Measurements from ENCODE around the gene PIGZ.

Gene PIGZ

GRCh38 chr3:196979545-196979944 lies 10.9 kb upstream of the PIGZ start:
- no peaks in the 10 kb centered on the region for H3K4me1 ChIP-seq (ENCODE audit: control insufficient read depth, insufficient read depth, low read length, poor library complexity, severe bottlenecking)
- H3K36me3 ChIP-seq (ENCODE audit: control insufficient read depth, insufficient read depth, low read length): no peaks in the 10 kb centered on the region
- H3K9me3 ChIP-seq (ENCODE audit: control insufficient read depth, low read length): no peaks in the 10 kb centered on the region
- no peak overlapping the region for H3K27ac ChIP-seq (ENCODE audit: insufficient read depth, low read length, poor library complexity, severe bottlenecking)
- DNase-seq: no peak
- no peak overlapping the region for H3K4me3 ChIP-seq (ENCODE audit: insufficient read depth, low read depth, low read length, poor library complexity, severe bottlenecking)
- no peaks in the 10 kb centered on the region for H3K27me3 ChIP-seq (replicated peaks; ENCODE audit: control insufficient read depth, insufficient read depth, low read length, poor library complexity, severe bottlenecking)

DNA sequence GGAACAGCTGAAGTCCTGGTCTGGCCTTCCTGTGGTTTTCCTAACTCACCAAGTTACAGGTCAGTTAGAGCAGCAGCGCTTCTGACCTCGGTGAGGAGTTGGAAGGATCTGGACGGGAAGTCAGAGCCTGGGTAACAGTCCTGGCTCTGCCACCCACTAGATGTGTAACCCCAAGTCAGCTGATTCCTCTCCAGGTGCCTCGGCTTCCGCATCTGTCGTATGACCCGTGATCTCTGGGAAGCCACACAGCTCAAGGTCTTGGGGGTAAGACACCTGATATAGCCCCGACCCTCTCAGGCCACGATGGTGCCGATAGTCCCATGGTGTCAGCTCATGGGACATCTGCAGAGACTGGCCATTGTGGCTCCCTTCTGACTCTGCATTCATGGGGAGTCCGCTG lies 8.3 kb upstream of the PIGZ start:
- Histone ChIP-seq H3K9me3 (ENCODE audit: control insufficient read depth, low read length) (no peaks in the 10 kb centered on the region), H3K27me3 (replicated peaks; ENCODE audit: control insufficient read depth, insufficient read depth, low read length, poor library complexity, severe bottlenecking) (no peaks in the 10 kb centered on the region), H3K4me1 (ENCODE audit: control insufficient read depth, insufficient read depth, low read length, poor library complexity, severe bottlenecking) (no peaks in the 10 kb centered on the region), H3K27ac (ENCODE audit: insufficient read depth, low read length, poor library complexity, severe bottlenecking) (no peak overlapping the region), H3K4me3 (ENCODE audit: insufficient read depth, low read depth, low read length, poor library complexity, severe bottlenecking) (no peak overlapping the region), H3K36me3 (ENCODE audit: control insufficient read depth, insufficient read depth, low read length) (no peaks in the 10 kb centered on the region)
- DNase-seq: no peak

DNA sequence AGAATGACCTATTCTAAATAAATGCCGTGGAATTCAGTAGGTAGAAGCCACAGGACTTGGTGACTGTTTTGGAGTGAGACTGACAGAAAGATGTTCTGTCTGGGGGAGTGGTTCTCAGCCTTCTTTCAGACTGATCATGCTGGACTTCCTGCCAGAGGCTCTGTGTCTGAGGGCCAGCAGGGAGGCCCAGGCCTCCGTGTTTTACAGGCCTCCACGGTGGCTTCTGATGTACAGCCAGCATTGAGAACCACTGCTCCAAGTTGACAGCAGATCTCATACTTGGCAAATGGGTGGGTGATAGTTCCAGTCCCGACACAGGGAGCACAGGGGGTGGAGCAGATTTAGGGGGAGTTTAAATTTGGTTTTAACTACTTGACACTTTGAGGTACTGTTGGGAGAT lies 6.7 kb upstream of the PIGZ start:
- Histone ChIP-seq H3K36me3 (ENCODE audit: control insufficient read depth, insufficient read depth, low read length) (no peaks in the 10 kb centered on the region), H3K9me3 (ENCODE audit: control insufficient read depth, low read length) (no peaks in the 10 kb centered on the region), H3K4me1 (ENCODE audit: control insufficient read depth, insufficient read depth, low read length, poor library complexity, severe bottlenecking) (no peaks in the 10 kb centered on the region), H3K4me3 (ENCODE audit: insufficient read depth, low read depth, low read length, poor library complexity, severe bottlenecking) (no peak overlapping the region), H3K27ac (ENCODE audit: insufficient read depth, low read length, poor library complexity, severe bottlenecking) (no peak overlapping the region), H3K27me3 (replicated peaks; ENCODE audit: control insufficient read depth, insufficient read depth, low read length, poor library complexity, severe bottlenecking) (no peaks in the 10 kb centered on the region)
- DNase-seq: no peak

DNA sequence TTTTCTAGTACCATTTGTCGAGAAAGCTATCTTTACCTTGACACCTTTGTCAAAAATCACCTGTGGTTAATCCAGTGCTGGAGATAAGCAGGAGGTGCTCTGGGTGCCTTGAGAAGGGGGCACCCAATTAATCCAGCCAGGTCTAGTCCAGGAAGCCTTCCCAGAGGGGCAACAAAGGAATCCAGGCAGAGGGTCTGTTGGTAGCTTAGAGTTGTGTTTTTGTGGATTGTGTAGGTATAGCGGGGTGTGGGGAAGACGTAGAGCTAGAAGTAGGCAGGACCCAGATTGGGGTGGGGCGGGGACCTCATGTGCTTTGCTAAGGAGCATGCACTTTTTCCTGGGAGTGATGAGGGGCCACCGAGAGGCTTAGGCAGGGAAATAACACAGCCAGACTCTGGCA lies 6.0 kb upstream of the PIGZ start:
- Histone ChIP-seq H3K4me3 (ENCODE audit: insufficient read depth, low read depth, low read length, poor library complexity, severe bottlenecking) (no peak overlapping the region), H3K4me1 (ENCODE audit: control insufficient read depth, insufficient read depth, low read length, poor library complexity, severe bottlenecking) (no peaks in the 10 kb centered on the region), H3K27ac (ENCODE audit: insufficient read depth, low read length, poor library complexity, severe bottlenecking) (no peak overlapping the region), H3K9me3 (ENCODE audit: control insufficient read depth, low read length) (no peaks in the 10 kb centered on the region), H3K36me3 (ENCODE audit: control insufficient read depth, insufficient read depth, low read length) (no peaks in the 10 kb centered on the region), H3K27me3 (replicated peaks; ENCODE audit: control insufficient read depth, insufficient read depth, low read length, poor library complexity, severe bottlenecking) (no peaks in the 10 kb centered on the region)
- DNase-seq: no peak

DNA sequence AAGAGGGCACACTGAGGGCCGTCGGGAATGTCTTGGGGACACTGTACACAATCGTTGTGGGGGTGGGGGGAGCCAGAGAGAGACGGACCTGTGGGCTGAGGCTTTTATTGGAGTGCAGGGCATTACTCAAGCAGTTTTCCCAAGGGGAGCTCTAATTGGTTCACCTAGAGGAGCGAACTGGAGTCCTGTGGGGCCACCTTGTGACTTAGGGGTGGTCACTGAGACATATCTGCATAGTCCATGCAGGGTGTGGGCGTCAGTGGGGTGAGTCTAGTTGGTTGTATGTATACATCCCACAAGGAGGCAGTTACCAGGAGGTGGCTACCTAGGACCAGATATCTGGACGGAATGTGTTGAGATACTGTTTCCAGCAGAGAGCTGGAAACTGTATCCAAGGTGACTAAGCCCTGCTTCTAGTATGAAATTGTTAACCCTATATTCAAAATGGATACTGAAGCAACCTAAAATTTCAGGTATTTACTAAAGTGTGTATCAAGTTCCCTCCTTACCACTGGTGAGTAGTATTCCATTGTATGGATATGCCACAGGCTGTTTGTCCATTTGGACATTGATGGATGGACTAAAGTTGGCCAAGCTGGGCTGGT lies 2.6 kb upstream of the PIGZ start:
- H3K27ac ChIP-seq (ENCODE audit: insufficient read depth, low read length, poor library complexity, severe bottlenecking): no peak overlapping the region
- H3K4me3 ChIP-seq (ENCODE audit: insufficient read depth, low read depth, low read length, poor library complexity, severe bottlenecking): no peak overlapping the region
- no peaks in the 10 kb centered on the region for H3K27me3 ChIP-seq (replicated peaks; ENCODE audit: control insufficient read depth, insufficient read depth, low read length, poor library complexity, severe bottlenecking)
- H3K4me1 ChIP-seq (ENCODE audit: control insufficient read depth, insufficient read depth, low read length, poor library complexity, severe bottlenecking): peaks cover 6% of the 10 kb centered on the region
- no peaks in the 10 kb centered on the region for H3K9me3 ChIP-seq (ENCODE audit: control insufficient read depth, low read length)
- DNase-seq: no peak
- no peaks in the 10 kb centered on the region for H3K36me3 ChIP-seq (ENCODE audit: control insufficient read depth, insufficient read depth, low read length)

DNA sequence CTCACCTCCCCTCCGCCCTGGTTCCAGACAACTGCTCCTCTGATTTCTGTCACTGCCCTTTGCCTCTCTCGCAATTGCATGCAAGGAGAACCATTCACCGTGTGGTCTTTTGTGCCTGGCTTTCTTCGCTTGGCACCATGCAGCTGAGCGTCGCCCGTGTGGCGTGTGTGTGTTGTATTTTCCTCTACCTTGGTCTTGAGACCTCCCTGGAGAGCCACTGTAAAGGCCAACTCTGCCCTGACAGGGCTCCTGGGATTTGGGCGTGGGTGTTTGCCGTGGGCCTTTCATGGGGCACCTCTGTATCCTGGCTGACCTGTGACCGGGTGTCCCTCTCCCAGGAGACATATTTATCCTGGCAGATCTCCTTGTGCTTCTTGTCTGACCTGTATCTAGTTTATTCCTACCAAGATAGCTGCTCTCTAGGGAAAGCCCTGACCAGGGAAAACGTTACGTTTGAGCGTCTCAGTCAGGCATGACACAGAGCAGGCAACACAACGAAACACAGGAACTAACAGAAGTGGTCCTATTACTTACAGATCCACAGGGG lies 2.0 kb upstream of the PIGZ start:
- Histone ChIP-seq H3K36me3 (ENCODE audit: control insufficient read depth, insufficient read depth, low read length) (no peaks in the 10 kb centered on the region), H3K4me3 (ENCODE audit: insufficient read depth, low read depth, low read length, poor library complexity, severe bottlenecking) (no peak overlapping the region), H3K9me3 (ENCODE audit: control insufficient read depth, low read length) (no peaks in the 10 kb centered on the region), H3K4me1 (ENCODE audit: control insufficient read depth, insufficient read depth, low read length, poor library complexity, severe bottlenecking) (peaks cover 6% of the 10 kb centered on the region), H3K27me3 (replicated peaks; ENCODE audit: control insufficient read depth, insufficient read depth, low read length, poor library complexity, severe bottlenecking) (no peaks in the 10 kb centered on the region), H3K27ac (ENCODE audit: insufficient read depth, low read length, poor library complexity, severe bottlenecking) (no peak overlapping the region)
- DNase-seq: no peak

DNA sequence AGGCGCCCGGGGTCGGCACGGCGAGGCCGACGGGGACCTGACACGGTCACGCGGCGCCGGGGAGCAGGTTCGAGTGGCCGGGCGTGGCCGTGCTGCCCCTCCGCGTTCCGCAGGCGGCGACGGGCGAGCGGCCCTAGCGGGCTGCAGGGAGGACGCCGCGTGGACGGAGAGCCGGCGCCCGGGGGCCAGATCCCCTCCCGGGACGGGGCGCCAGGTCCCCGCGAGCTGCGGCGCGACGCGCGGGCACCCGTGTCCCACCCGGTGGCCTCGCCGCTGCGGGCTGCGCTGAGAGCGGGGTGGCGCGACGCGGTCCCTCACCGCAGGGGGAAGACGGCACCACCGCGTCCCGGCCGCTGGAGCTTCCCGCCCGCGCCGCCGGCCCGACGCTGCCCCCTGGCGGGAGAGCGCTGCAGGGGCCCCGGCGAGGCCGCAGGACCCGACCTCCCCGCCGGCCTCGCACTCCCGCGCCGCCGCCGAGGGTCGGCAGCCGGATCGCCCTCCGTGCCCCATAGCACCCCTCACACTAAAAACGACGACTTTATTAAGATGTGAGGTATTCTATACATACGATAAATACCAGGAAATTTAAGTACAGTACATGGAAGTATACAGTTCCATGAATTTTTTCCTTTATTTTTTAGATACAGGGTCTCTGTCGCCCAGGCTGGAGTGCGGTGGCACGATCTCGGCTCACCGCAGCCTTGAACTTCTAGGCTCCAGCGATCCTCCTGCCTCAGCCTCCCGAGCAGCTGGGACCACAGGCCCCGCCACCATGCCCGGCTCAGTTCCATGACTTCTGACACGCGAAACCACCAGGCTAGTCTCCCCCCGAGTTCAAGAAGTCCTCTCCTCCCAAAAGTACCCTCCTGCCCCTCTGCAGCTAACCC lies 1.3 kb upstream of the PIGZ start:
- peak; percentile 40 to 58 (median 41) for DNase-seq
- H3K27me3 ChIP-seq (replicated peaks; ENCODE audit: control insufficient read depth, insufficient read depth, low read length, poor library complexity, severe bottlenecking): no peaks in the 10 kb centered on the region
- peak overlapping the region; percentile 77 for H3K4me3 ChIP-seq (ENCODE audit: insufficient read depth, low read depth, low read length, poor library complexity, severe bottlenecking)
- peaks cover 6% of the 10 kb centered on the region for H3K4me1 ChIP-seq (ENCODE audit: control insufficient read depth, insufficient read depth, low read length, poor library complexity, severe bottlenecking)
- no peaks in the 10 kb centered on the region for H3K9me3 ChIP-seq (ENCODE audit: control insufficient read depth, low read length)
- H3K27ac ChIP-seq (ENCODE audit: insufficient read depth, low read length, poor library complexity, severe bottlenecking): no peak overlapping the region
- H3K36me3 ChIP-seq (ENCODE audit: control insufficient read depth, insufficient read depth, low read length): no peaks in the 10 kb centered on the region

GRCh38 chr3:196969134-196969659 lies 564 bp upstream of the PIGZ start:
- H3K9me3 ChIP-seq (ENCODE audit: control insufficient read depth, low read length): no peaks in the 10 kb centered on the region
- H3K4me1 ChIP-seq (ENCODE audit: control insufficient read depth, insufficient read depth, low read length, poor library complexity, severe bottlenecking): peaks cover 6% of the 10 kb centered on the region
- H3K36me3 ChIP-seq (ENCODE audit: control insufficient read depth, insufficient read depth, low read length): no peaks in the 10 kb centered on the region
- no peaks in the 10 kb centered on the region for H3K27me3 ChIP-seq (replicated peaks; ENCODE audit: control insufficient read depth, insufficient read depth, low read length, poor library complexity, severe bottlenecking)
- peak in 2 of 3 donors; percentile 8 to 9 for DNase-seq
- no peak overlapping the region for H3K27ac ChIP-seq (ENCODE audit: insufficient read depth, low read length, poor library complexity, severe bottlenecking)
- H3K4me3 ChIP-seq (ENCODE audit: insufficient read depth, low read depth, low read length, poor library complexity, severe bottlenecking): peak overlapping the region; percentile 77

GRCh38 chr3:196967412-196968232 lies 1.0 kb downstream of the PIGZ start:
- peaks cover 6% of the 10 kb centered on the region for H3K4me1 ChIP-seq (ENCODE audit: control insufficient read depth, insufficient read depth, low read length, poor library complexity, severe bottlenecking)
- no peaks in the 10 kb centered on the region for H3K9me3 ChIP-seq (ENCODE audit: control insufficient read depth, low read length)
- DNase-seq: no peak
- no peak overlapping the region for H3K27ac ChIP-seq (ENCODE audit: insufficient read depth, low read length, poor library complexity, severe bottlenecking)
- H3K27me3 ChIP-seq (replicated peaks; ENCODE audit: control insufficient read depth, insufficient read depth, low read length, poor library complexity, severe bottlenecking): no peaks in the 10 kb centered on the region
- no peaks in the 10 kb centered on the region for H3K36me3 ChIP-seq (ENCODE audit: control insufficient read depth, insufficient read depth, low read length)
- no peak overlapping the region for H3K4me3 ChIP-seq (ENCODE audit: insufficient read depth, low read depth, low read length, poor library complexity, severe bottlenecking)

Measured in effector memory CD4-positive, alpha-beta T cell (primary cell).